Panc1 (cell line): ENCODE data around the gene ADAMTS14. TPM values are rescaled to one million over a fixed set of nuclear protein-coding genes. Genes with fewer than 3 reads are reported as not detected.

ENCODE experiments used
- ATAC-seq: fragments of 200-7000 bp; cut with Tn5 transposase; 2 replicates; pipeline ENCODE4 v1.9.1; 2020; ENCODE audit warnings: mild to moderate bottlenecking, moderate library complexity
- BruUV-seq: library from RNA; stranded (reverse); fragments of 400-500 nt; replicated peaks from 2 replicates; lab custom pipeline; 2021; lab: Mats Ljungman, UMichigan
- CTCF ChIA-PET: fragments of 300-600 bp; sonication (Branson Sonifier 250); formaldehyde crosslinking; loops from one replicate; lab custom pipeline; 2022; ENCODE audit warnings: antibody characterized with exemption; lab: Charles Lee
- POLR2A ChIA-PET: fragments of 300-600 bp; sonication (Branson Sonifier 250); formaldehyde crosslinking; loops from one replicate; lab custom pipeline; 2022; ENCODE audit warnings: antibody characterized with exemption; lab: Charles Lee
- DNase-seq: peaks from one replicate; pipeline ENCODE4 v3.0.0-alpha.2; 2010; ENCODE audit warnings: low read depth, low spot score
- H3K27ac ChIP-seq: 2 replicates; pipeline ENCODE4 v1.5.1; 2011; ENCODE audit warnings: mild to moderate bottlenecking, low read length, inconsistent platforms
- H3K27me3 ChIP-seq: fragments of 200-500 bp; sonication (Bioruptor generic); 2 replicates; pipeline ENCODE4 v1.6.0; 2014; ENCODE audit warnings: low read length, inconsistent platforms; ENCODE audit not compliant: control insufficient read depth, insufficient read depth
- H3K36me3 ChIP-seq: fragments of 200-500 bp; sonication (Bioruptor generic); 2 replicates; pipeline ENCODE4 v1.5.1; 2014; ENCODE audit warnings: inconsistent platforms, mild to moderate bottlenecking, low read length, moderate library complexity; ENCODE audit not compliant: control insufficient read depth, insufficient read depth
- H3K4me1 ChIP-seq: 2 replicates; pipeline ENCODE4 v1.5.1; 2011; ENCODE audit warnings: inconsistent platforms, mild to moderate bottlenecking, low read length, moderate library complexity; ENCODE audit not compliant: control insufficient read depth, insufficient read depth
- H3K4me3 ChIP-seq, 2 experiments: 2 replicates each; pipeline ENCODE4 v1.5.1; 2011 to 2012; ENCODE audit warnings: low read depth in 2 of 2, low read length in 2 of 2, mild to moderate bottlenecking in 2 of 2, inconsistent platforms in 1 of 2, moderate library complexity in 1 of 2
- H3K9me3 ChIP-seq: fragments of 200-500 bp; sonication (Bioruptor generic); 2 replicates; pipeline ENCODE4 v1.5.1; 2014; ENCODE audit warnings: low read depth, mild to moderate bottlenecking, inconsistent platforms, low read length, moderate library complexity; ENCODE audit not compliant: control insufficient read depth, insufficient read depth
- CTCF ChIP-seq: fragments of 450-650 bp; IDR thresholded peaks from 2 replicates; pipeline ENCODE4 v1.5.1; 2017; ENCODE audit warnings: mild to moderate bottlenecking
- POLR2AphosphoS5 ChIP-seq: IDR thresholded peaks from 2 replicates; pipeline ENCODE4 v1.6.1; 2012; ENCODE audit warnings: mild to moderate bottlenecking, low read depth, low read length, moderate library complexity
- REST ChIP-seq, 2 experiments: IDR thresholded peaks; 2 replicates each; pipeline ENCODE4 v1.6.1; 2011 to 2012; ENCODE audit warnings: low read depth in 2 of 2, control low read depth in 1 of 2, low read length in 1 of 2, mild to moderate bottlenecking in 1 of 2, moderate library complexity in 1 of 2; ENCODE audit not compliant: insufficient read depth in 1 of 2
- SIN3A ChIP-seq: IDR thresholded peaks from 2 replicates; pipeline ENCODE4 v1.6.1; 2012; ENCODE audit warnings: low read depth, mild to moderate bottlenecking, low read length, moderate library complexity, borderline replicate concordance; ENCODE audit not compliant: insufficient read depth
- TCF7L2 ChIP-seq: IDR thresholded peaks from 2 replicates; pipeline ENCODE4 v1.6.1; 2011; ENCODE audit warnings: mild to moderate bottlenecking, low read depth, low read length, inconsistent platforms
- in situ Hi-C: cut with HindIII; loops from 2 replicates; pipeline ENCODE4 v1.10.0; 2016; ENCODE audit warnings: low sequenced_read_pairs, low pct_unique_long_range_greater_than_20kb
- intact Hi-C: fragments of 100-400 bp; cut with micrococcal nuclease; formaldehyde crosslinking; loops from one replicate; pipeline ENCODE4 v1.10.0; 2022; ENCODE audit not compliant: unreplicated experiment
- total RNA-seq: library from RNA; stranded (reverse); gene quantifications from one replicate; pipeline ENCODE4 v1.2.1, GENCODE V29; 2021; ENCODE audit not compliant: unreplicated experiment

Gene ADAMTS14
- total RNA-seq, 1 experiment from 2014 or later = 0.67 TPM

- Histone ChIP-seq H3K4me1 (peaks cover 12% of the 10 kb centered on the region), H3K9me3 (no peaks in the 10 kb centered on the region), H3K36me3 (no peaks in the 10 kb centered on the region), H3K27ac (no peak overlapping the region), H3K4me3 (no peak overlapping the region), H3K27me3 (no peaks in the 10 kb centered on the region)
- POLR2A ChIA-PET = no interaction called here
- no TSS peak for BruUV-seq
- ATAC-seq (peak; percentile 71), DNase-seq (peak; percentile 28)
- intact Hi-C loops (no loop called here), in situ Hi-C loops (no loop called here)
- TF ChIP-seq TCF7L2 (no peak), POLR2AphosphoS5 (no peak), CTCF (no peak), REST (IDR thresholded peaks at IDR 0.05; ENCODE audit: insufficient read depth in 1 of 2, low read depth in 2 of 2, low read length in 1 of 2) (no peak), SIN3A (no peak)
- CTCF ChIA-PET = no interaction called here
Observed at GRCh38 chr10:70715853-70716795, 43.8 kb downstream of the ADAMTS14 start.

GRCh38 chr10:70722820-70723424 is 50.6 kb downstream of the ADAMTS14 start:
- ChIA-PET POLR2A (no interaction called here), CTCF (no interaction called here)
- intact Hi-C loops (no loop called here), in situ Hi-C loops (no loop called here)
- H3K9me3 ChIP-seq = no peaks in the 10 kb centered on the region
- no peak for TF ChIP-seq TCF7L2
- no peak for TF ChIP-seq REST (IDR thresholded peaks at IDR 0.05; ENCODE audit: insufficient read depth in 1 of 2, low read depth in 2 of 2, low read length in 1 of 2)
- TF ChIP-seq POLR2AphosphoS5 = no peak
- TF ChIP-seq CTCF = no peak
- no peak for TF ChIP-seq SIN3A
- H3K36me3 ChIP-seq = no peaks in the 10 kb centered on the region
- ATAC-seq (no peak), DNase-seq (peak; percentile 36)
- BruUV-seq = no TSS peak
- H3K4me1 ChIP-seq = no peaks in the 10 kb centered on the region
- H3K4me3 ChIP-seq = no peak overlapping the region
- H3K27me3 ChIP-seq = peaks cover 3% of the 10 kb centered on the region; the same call in 1 of the 2 replicates
- no peak overlapping the region for H3K27ac ChIP-seq
